ENCODE measurements around the gene ZFP36L2. TPM values are rescaled to one million over a fixed set of nuclear protein-coding genes. Genes with fewer than 3 reads are reported as not detected.

Gene ZFP36L2
- polyA plus RNA-seq, 2 of the 4 experiments (the other 2 are of a cell fraction): 10.5 to 17.3 TPM

GRCh38 chr2:43238176-43238575, 11.8 kb upstream of the ZFP36L2 start:
- FAIRE-seq (no peak), ATAC-seq (no peak), DNase-seq (ENCODE audit: low read depth in 1 of 2, low spot score in 1 of 2) (no peak)
- H3K4me2 ChIP-seq: no peak overlapping the region
- no peak overlapping the region for H3K27ac ChIP-seq
- TF ChIP-seq CEBPB (IDR thresholded peaks at IDR 0.05): no peak
- no peak for TF ChIP-seq GATA3 (IDR thresholded peaks at IDR 0.05; ENCODE audit: borderline replicate concordance)
- no peak for TF ChIP-seq NPAS2 (CRISPR knock-in tag; IDR thresholded peaks at IDR 0.05; ENCODE audit: borderline replicate concordance)
- no peak for TF ChIP-seq FOSB (CRISPR knock-in tag; IDR thresholded peaks at IDR 0.05)
- no peak for TF ChIP-seq MAZ (IDR thresholded peaks at IDR 0.05; ENCODE audit: borderline replicate concordance, low read depth, low read length)
- no peak for TF ChIP-seq CHD2 (IDR thresholded peaks at IDR 0.05; ENCODE audit: low read length, partially characterized antibody)
- no peak for TF ChIP-seq HES2 (IDR thresholded peaks at IDR 0.05)
- ChIA-PET CTCF (interaction anchor here (1.1 to 4.2 kb wide), 3 partner anchors 10 to 275 kb away, joined by 3 to 50 read pairs (median 6); partner anchors contain the start of gene ZFP36L2), POLR2A (no interaction called here)
- no peak overlapping the region for H3K4me3 ChIP-seq
- no peaks in the 10 kb centered on the region for H3K4me1 ChIP-seq
- no peaks in the 10 kb centered on the region for H3K9me3 ChIP-seq

DNA sequence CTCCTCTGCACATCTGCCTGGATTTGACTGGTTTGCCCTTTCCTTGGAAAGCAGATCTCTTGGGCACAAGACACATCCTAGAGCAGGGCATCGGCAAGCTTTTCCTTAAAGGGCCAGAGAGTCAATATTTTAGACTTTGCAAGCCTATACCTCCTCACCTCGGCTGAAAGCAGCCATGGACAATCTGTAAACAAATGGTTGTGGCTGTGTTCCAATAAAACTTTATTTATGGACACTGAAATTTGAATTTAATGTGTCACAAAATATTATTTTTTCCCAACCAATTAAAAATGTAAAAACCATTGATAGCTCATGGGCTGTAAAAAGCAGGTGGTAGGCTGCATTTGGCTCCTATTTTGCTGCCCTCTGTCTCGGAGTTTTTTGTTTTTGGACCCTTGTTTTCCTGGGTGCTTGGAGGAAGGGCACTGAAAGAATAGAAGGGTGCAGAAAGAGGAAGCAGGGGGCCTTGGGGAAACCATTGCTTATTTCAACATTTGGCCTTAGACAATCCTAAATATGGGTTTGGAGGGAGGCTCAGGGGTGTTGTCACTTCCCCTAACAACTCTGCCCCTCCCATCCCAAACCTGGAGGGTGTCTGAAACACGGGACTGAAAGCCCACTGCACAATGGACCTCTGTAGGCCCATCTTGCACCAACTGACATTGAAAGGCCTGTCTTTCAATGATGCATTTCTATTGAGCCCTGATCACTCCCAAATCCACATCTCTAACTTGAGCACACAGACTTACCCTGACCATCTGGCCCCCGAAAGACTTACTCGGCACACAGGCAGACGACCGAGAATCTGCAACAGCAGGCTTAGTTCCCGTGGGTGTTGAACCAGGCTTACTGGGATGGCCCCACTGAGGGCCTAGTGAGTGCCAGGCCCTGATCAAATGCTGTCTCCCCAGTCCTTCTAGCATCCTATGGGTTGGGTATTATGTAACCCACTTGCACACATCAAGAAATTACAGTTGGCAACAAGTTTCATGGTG, 7.1 kb upstream of the ZFP36L2 start:
- ATAC-seq (peak in 1 of 2 experiments; percentile 10; a peak in 2 of 6 replicates), FAIRE-seq (no peak), DNase-seq (ENCODE audit: low read depth in 1 of 2, low spot score in 1 of 2) (no peak)
- TF ChIP-seq HEYL (CRISPR knock-in tag; IDR thresholded peaks at IDR 0.05) (no peak), POLR2AphosphoS2 (conservative IDR thresholded peaks at IDR 0.05; ENCODE audit: low read length) (no peak), CBX8 (IDR thresholded peaks at IDR 0.05) (no peak), NFE2L2 (conservative IDR thresholded peaks at IDR 0.05; ENCODE audit: low read length) (no peak), ZNF302 (CRISPR knock-in tag; IDR thresholded peaks at IDR 0.05) (no peak)
- H3K27ac ChIP-seq: no peak overlapping the region
- WGBS (ENCODE audit: missing lambda C conversion rate): 71% methylated on average over 9 of the region's 9 CpGs
- POLR2A ChIA-PET: no interaction called here
- H3K9me3 ChIP-seq: no peaks in the 10 kb centered on the region
- no peak overlapping the region for H3K4me2 ChIP-seq
- CTCF ChIA-PET: interaction anchor here (0.7 to 7.7 kb wide), 6 partner anchors 55 to 405 kb away, joined by 3 to 253 read pairs (median 4); no protein-coding TSS in a partner anchor
- H3K4me1 ChIP-seq: peaks cover 9% of the 10 kb centered on the region
- no peak overlapping the region for H3K4me3 ChIP-seq

DNA sequence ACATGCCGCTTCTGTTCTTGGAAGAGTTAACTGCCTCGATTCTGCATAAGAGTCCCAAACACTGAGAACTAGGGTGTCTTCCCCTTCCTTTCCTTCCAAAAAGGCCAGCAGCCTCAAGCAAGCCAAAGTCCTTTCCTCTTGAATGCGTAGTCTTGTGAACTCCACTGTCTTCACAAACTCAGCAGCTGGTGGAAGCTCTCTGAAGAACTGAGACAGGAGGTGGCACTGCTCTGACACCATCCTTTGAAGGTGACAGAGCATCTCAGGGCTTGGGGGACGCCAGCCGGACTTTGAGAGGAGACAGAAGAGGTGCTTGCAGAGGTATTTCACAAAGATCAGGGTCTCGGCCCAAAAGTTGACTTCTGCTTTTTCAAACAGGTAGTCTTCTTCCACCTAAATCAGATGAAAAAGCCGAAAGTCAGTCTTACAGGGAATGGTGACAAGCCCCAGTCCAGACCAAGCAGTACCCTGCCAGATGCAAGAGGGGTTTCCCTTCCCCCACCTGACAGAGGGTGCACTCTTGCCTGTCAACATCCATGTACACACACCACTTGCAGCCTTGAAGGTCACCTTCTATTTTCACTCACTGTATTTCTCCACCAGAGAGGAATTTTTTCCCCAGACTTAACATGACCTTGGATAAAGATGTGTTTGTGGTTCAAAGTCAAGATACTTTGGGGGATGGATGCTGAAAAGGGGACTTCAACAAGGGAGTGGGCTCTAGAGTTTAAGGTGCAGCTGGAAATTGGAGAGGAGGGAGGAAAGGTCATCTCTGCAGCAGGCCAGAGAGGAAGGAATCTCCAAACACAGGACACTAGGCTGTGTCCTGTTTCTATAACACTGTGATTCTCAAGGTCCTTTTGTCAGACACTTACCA, 4.8 kb upstream of the ZFP36L2 start:
- ATAC-seq (no peak), DNase-seq (ENCODE audit: low read depth in 1 of 2, low spot score in 1 of 2) (no peak), FAIRE-seq (no peak)
- Histone ChIP-seq H3K4me2 (no peak overlapping the region), H3K4me1 (peaks cover 17% of the 10 kb centered on the region), H3K9me3 (no peaks in the 10 kb centered on the region), H3K4me3 (no peak overlapping the region), H3K27ac (no peak overlapping the region)
- 90% methylated on average over 7 of the region's 7 CpGs for whole genome bisulfite sequencing (ENCODE audit: missing lambda C conversion rate)
- ChIA-PET CTCF (interaction anchor here (0.7 to 7.7 kb wide), 12 partner anchors 9 to 407 kb away, joined by 3 to 253 read pairs (median 6); no protein-coding TSS in a partner anchor), POLR2A (no interaction called here)
- TF ChIP-seq ZFP36 (IDR thresholded peaks at IDR 0.05; ENCODE audit: borderline replicate concordance, partially characterized antibody) (no peak), ZSCAN20 (CRISPR knock-in tag; IDR thresholded peaks at IDR 0.05) (no peak), CBX8 (IDR thresholded peaks at IDR 0.05) (no peak), NPAS2 (CRISPR knock-in tag; IDR thresholded peaks at IDR 0.05; ENCODE audit: borderline replicate concordance) (no peak), FOSB (CRISPR knock-in tag; IDR thresholded peaks at IDR 0.05) (no peak)

DNA sequence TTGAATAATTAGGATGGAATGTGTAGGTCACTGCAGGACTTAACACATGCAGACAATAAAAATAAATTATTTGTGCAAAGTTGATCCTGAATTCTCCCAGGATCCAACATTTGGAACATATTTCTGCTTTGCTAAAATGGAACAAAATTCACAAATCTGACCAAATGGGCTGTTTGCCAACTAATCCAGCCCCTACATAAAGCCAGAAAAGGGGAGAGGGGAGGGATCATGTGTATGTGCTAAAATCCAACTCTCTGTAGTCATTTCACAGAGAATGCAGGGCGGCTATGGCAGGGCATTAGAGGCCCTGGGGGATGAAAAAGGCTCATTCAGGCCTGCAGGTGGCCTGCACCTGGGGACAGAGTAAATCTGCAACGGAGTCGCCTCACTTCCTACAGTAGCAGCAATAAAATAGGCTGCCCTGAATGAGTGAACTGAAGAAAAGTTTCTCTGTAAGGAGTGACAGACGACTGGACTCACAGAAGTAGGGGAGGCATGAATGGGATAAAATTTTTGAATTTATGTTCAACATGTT, 4.0 kb upstream of the ZFP36L2 start:
- Histone ChIP-seq H3K4me1 (peaks cover 17% of the 10 kb centered on the region), H3K27ac (no peak overlapping the region), H3K4me2 (no peak overlapping the region), H3K9me3 (no peaks in the 10 kb centered on the region), H3K4me3 (no peak overlapping the region)
- DNase-seq (ENCODE audit: low read depth in 1 of 2, low spot score in 1 of 2): no peak
- POLR2A ChIA-PET: no interaction called here
- no peak for TF ChIP-seq CBX8 (IDR thresholded peaks at IDR 0.05)
- no peak for TF ChIP-seq FOXS1 (CRISPR knock-in tag; IDR thresholded peaks at IDR 0.05)
- no peak for TF ChIP-seq NR3C1 (IDR thresholded peaks at IDR 0.05)
- CTCF ChIA-PET: interaction anchor here (0.7 to 7.7 kb wide), 68 partner anchors 9 to 430 kb away, joined by 3 to 253 read pairs (median 6); no protein-coding TSS in a partner anchor
- no peak for ATAC-seq
- no peak for FAIRE-seq
- WGBS (ENCODE audit: missing lambda C conversion rate): 75% methylated on average over 4 of the region's 4 CpGs

Data from A549 (cell line).